WTC11 (cell line): ENCODE measurements around the gene CNPY1.

Experiments
- ARID4B ChIP-seq: sonication (generic); formaldehyde crosslinking; IDR thresholded peaks from 2 replicates; pipeline ENCODE4 v1.8.0; 2023; ENCODE audit warnings: missing genetic modification reagents, mild to moderate bottlenecking, borderline replicate concordance
- CTCF ChIP-seq: fragments of 200-600 bp; IDR thresholded peaks from 2 replicates; pipeline ENCODE4 v1.8.0; 2022; ENCODE audit warnings: antibody characterized with exemption
- E2F5 ChIP-seq: sonication (generic); formaldehyde crosslinking; IDR thresholded peaks from 2 replicates; pipeline ENCODE4 v1.8.1; 2022; ENCODE audit warnings: mild to moderate bottlenecking, moderate library complexity, missing genetic modification reagents
- ESRRA ChIP-seq: sonication (generic); formaldehyde crosslinking; IDR thresholded peaks from 2 replicates; pipeline ENCODE4 v1.8.1; 2022; ENCODE audit warnings: mild to moderate bottlenecking, missing genetic modification reagents, borderline replicate concordance
- IRF1 ChIP-seq: sonication (generic); formaldehyde crosslinking; IDR thresholded peaks from 2 replicates; pipeline ENCODE4 v1.8.0; 2023; ENCODE audit warnings: missing genetic modification reagents
- JUN ChIP-seq: sonication (generic); formaldehyde crosslinking; IDR thresholded peaks from 2 replicates; pipeline ENCODE4 v1.8.0; 2023; ENCODE audit warnings: mild to moderate bottlenecking, missing genetic modification reagents
- KAT7 ChIP-seq: sonication (generic); formaldehyde crosslinking; IDR thresholded peaks from 2 replicates; pipeline ENCODE4 v1.8.1; 2023; ENCODE audit warnings: missing genetic modification reagents, mild to moderate bottlenecking, borderline replicate concordance
- NR1H2 ChIP-seq: sonication (generic); formaldehyde crosslinking; IDR thresholded peaks from 2 replicates; pipeline ENCODE4 v1.9.0; 2021; ENCODE audit warnings: mild to moderate bottlenecking, moderate library complexity, missing genetic modification reagents
- SP1 ChIP-seq: sonication (generic); formaldehyde crosslinking; conservative IDR thresholded peaks from 2 replicates; pipeline ENCODE4 v1.8.1; 2022; ENCODE audit warnings: missing genetic modification reagents
- ZBTB43 ChIP-seq: sonication (generic); formaldehyde crosslinking; IDR thresholded peaks from 2 replicates; pipeline ENCODE4 v1.8.1; 2023; ENCODE audit warnings: mild to moderate bottlenecking, missing genetic modification reagents
- ZNF423 ChIP-seq: fragments of 250-450 bp; sonication (Bioruptor Pico); IDR thresholded peaks from 2 replicates; pipeline ENCODE4 v2.1.2; 2022; ENCODE audit warnings: mild to moderate bottlenecking, moderate library complexity

- TF ChIP-seq CTCF (no peak), E2F5 (CRISPR knock-in tag) (no peak), KAT7 (CRISPR knock-in tag) (no peak), ESRRA (CRISPR knock-in tag) (no peak), NR1H2 (no peak), JUN (CRISPR knock-in tag) (no peak), ZNF423 (CRISPR knock-in tag) (no peak), ARID4B (no peak), ZBTB43 (CRISPR knock-in tag) (no peak), SP1 (CRISPR knock-in tag) (no peak), IRF1 (CRISPR knock-in tag) (no peak)
These were observed 68.9 kb downstream of the CNPY1 start for GRCh38 chr7:155477476-155477875.
